SH-SY5Y (cell line): ENCODE data around the gene ENO4.

Source experiments
- GATA2 ChIP-seq: IDR thresholded peaks from 2 replicates; pipeline ENCODE4 v1.6.1; 2011; ENCODE audit warnings: mild to moderate bottlenecking, low read depth, low read length
- GATA3 ChIP-seq: IDR thresholded peaks from 2 replicates; pipeline ENCODE4 v1.6.1; 2011; ENCODE audit warnings: low read depth, mild to moderate bottlenecking, low read length, moderate library complexity

GRCh38 chr10:116864436-116864835, 15.1 kb downstream of the ENO4 start:
- TF ChIP-seq GATA3, result no peak
- TF ChIP-seq GATA2, result no peak
